ENCODE data around the gene ZC3H7A.

- TF ChIP-seq ZBTB21 (tag by site-specific recombination; IDR thresholded peaks at IDR 0.05): no peak
- TF ChIP-seq ZNF324 (tag by site-specific recombination; IDR thresholded peaks at IDR 0.05): no peak
- TF ChIP-seq ZNF777 (tag by site-specific recombination; IDR thresholded peaks at IDR 0.05; ENCODE audit: borderline replicate concordance): no peak
- TF ChIP-seq, protein P1, sequence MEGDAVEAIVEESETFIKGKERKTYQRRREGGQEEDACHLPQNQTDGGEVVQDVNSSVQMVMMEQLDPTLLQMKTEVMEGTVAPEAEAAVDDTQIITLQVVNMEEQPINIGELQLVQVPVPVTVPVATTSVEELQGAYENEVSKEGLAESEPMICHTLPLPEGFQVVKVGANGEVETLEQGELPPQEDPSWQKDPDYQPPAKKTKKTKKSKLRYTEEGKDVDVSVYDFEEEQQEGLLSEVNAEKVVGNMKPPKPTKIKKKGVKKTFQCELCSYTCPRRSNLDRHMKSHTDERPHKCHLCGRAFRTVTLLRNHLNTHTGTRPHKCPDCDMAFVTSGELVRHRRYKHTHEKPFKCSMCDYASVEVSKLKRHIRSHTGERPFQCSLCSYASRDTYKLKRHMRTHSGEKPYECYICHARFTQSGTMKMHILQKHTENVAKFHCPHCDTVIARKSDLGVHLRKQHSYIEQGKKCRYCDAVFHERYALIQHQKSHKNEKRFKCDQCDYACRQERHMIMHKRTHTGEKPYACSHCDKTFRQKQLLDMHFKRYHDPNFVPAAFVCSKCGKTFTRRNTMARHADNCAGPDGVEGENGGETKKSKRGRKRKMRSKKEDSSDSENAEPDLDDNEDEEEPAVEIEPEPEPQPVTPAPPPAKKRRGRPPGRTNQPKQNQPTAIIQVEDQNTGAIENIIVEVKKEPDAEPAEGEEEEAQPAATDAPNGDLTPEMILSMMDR (tag by site-specific recombination; IDR thresholded peaks at IDR 0.05): no peak
- no peak for TF ChIP-seq ZNF280C (tag by site-specific recombination; IDR thresholded peaks at IDR 0.05)
- TF ChIP-seq, protein P2, sequence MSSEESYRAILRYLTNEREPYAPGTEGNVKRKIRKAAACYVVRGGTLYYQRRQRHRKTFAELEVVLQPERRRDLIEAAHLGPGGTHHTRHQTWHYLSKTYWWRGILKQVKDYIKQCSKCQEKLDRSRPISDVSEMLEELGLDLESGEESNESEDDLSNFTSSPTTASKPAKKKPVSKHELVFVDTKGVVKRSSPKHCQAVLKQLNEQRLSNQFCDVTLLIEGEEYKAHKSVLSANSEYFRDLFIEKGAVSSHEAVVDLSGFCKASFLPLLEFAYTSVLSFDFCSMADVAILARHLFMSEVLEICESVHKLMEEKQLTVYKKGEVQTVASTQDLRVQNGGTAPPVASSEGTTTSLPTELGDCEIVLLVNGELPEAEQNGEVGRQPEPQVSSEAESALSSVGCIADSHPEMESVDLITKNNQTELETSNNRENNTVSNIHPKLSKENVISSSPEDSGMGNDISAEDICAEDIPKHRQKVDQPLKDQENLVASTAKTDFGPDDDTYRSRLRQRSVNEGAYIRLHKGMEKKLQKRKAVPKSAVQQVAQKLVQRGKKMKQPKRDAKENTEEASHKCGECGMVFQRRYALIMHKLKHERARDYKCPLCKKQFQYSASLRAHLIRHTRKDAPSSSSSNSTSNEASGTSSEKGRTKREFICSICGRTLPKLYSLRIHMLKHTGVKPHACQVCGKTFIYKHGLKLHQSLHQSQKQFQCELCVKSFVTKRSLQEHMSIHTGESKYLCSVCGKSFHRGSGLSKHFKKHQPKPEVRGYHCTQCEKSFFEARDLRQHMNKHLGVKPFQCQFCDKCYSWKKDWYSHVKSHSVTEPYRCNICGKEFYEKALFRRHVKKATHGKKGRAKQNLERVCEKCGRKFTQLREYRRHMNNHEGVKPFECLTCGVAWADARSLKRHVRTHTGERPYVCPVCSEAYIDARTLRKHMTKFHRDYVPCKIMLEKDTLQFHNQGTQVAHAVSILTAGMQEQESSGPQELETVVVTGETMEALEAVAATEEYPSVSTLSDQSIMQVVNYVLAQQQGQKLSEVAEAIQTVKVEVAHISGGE (tag by site-specific recombination; conservative IDR thresholded peaks at IDR 0.05; ENCODE audit: low read depth): no peak
- TF ChIP-seq ZNF174 (tag by site-specific recombination; IDR thresholded peaks at IDR 0.05): no peak
- no peak for TF ChIP-seq ZNF239 (tag by site-specific recombination; IDR thresholded peaks at IDR 0.05)
- no peak for TF ChIP-seq ZNF138 (tag by site-specific recombination; IDR thresholded peaks at IDR 0.05; ENCODE audit: borderline replicate concordance)
- TF ChIP-seq ZBTB7A (tag by site-specific recombination; IDR thresholded peaks at IDR 0.05; ENCODE audit: low read depth): no peak
- TF ChIP-seq ZNF19 (tag by site-specific recombination; IDR thresholded peaks at IDR 0.05; ENCODE audit: low read depth): no peak
These were observed 80.7 kb downstream of the ZC3H7A start for GRCh38 chr16:11716336-11716735.
